ENCODE measurements around the gene AKAP3.

Gene AKAP3

GRCh38 chr12:4648501-4649357 is at the start of gene AKAP3, which contains the start of gene NDUFA9:
AKAP3 (minus strand) TSS chr12:4649051; CDS start chr12:4638196, 10,855 bp downstream.
NDUFA9 (plus strand) TSS chr12:4649114; CDS start chr12:4649127, 13 bp downstream.
- DNase-seq, result peak; percentile 44

DNA sequence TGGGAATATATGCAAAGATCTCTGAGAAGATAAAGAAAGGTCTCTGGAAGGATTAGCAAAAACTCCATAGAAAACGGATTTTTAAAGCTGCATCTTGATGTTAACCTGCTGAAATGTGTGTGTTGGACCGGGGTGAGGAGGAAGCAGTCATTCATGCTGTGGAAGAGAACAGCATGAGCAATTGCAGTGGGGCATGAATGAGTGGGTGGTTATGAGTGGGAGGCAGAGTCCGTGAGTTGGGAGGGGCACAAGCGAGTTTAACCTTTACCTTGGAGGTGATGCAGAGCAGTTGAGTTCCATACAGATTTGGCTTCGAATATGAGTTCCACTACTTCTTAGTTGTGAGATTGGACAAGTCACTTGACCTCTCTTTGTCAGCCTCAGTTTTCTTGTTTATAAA is 41.9 kb upstream of the AKAP3 start:
- no peak for DNase-seq

DNA sequence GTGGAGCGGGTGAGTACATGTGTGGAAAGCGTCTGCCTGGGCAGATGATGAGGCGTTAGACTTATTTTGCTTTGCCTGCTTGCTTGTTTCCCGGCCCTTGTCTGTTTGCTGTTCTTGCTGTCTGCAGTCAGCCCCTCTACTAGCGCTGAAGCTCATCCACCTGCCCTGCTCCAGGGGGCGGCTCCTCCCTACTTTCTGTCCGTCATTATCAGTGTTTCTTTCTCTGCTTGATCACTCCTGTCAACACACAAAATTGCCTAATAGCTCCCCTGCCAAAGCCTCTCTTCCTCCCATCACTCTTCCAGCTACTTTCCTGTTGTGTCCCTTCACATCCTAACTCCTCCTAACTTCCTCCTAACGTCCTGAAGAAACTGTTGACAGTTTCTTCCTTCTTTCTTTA is 36.5 kb upstream of the AKAP3 start:
- DNase-seq, result no peak

DNA sequence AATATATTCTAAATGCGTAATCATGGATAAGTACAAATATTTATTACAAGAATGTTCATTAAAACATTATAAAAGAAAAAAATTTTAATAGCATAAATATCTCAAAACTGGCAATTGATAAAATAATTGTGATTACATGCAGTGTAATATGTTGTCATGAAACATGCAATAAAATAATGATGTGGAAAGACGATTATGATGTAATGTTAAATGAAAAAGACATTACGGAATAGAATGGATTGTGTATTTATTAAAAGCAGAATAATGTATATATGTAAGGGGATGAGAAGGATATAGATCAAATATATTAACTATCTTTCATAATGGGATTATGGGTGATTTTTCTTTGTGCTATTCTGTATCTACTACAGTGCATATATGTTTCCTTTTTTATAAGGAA is 32.9 kb upstream of the AKAP3 start:
- DNase-seq, result no peak

DNA sequence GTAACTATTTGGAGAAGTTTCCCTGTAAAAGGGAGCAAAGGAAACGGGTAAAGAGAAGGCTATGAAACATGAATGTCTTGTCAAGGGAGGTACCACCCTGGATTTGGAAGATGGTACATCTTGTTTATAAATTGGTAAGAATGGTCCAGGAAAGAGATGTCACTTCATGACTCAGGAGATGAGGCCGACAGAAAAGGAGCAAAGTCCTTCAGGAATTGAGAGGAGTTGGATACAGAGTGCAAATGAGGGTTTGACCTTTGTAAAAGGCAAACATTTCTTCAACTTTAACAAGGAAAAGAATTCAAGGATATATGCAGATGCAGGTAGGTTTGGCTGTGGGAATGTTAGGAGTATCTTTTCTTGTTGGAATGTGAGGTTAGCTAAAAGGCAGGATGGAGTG is 30.9 kb upstream of the AKAP3 start:
- DNase-seq, result no peak

DNA sequence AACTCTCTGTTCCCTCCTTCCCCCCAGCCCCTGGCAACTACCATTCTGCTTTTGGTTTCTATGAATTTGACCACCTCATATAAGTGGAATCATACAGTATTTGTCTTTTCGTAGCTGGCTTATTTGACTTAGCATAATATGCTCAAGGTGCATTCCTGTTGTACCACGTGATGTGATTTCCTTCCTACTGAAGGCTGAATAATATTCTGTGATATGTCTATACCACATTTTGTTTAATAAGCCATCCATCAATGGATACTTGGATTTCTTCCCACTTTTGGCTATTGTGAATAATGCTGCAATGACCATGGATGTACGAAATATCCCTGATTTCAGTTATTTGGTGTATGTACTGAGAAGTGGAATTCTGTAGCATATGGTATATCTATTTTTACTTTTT is 16.4 kb upstream of the AKAP3 start:
- DNase-seq, result no peak

- DNase-seq, result peak; percentile 2
Measured at GRCh38 chr12:4663971-4664505, 15.2 kb upstream of the AKAP3 start.

- DNase-seq, result no peak
Measured at GRCh38 chr12:4653691-4654090, 4.8 kb upstream of the AKAP3 start.

DNA sequence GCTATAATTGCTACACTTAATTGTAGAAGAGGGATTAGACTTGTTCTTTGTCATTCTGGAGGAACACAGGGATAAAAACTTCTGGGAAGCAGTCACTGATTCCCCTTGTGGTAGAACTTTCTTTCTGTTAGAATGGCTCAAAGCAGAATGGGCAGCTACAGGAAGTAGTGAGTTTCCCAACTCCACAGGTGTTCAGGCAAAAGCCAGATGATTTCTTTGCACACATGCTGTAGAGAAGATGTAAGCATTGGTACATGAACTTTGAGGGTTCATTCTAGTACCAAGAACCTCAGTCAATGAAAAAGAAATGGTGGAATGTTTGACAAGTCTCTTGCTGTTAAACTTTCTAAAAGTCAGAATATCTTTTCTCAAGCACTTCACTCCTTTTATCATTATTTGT is 4.4 kb upstream of the AKAP3 start:
- DNase-seq, result peak; percentile 17

GRCh38 chr12:4649358-4649661 is 459 bp upstream of the AKAP3 start:
- DNase-seq, result no peak

DNA sequence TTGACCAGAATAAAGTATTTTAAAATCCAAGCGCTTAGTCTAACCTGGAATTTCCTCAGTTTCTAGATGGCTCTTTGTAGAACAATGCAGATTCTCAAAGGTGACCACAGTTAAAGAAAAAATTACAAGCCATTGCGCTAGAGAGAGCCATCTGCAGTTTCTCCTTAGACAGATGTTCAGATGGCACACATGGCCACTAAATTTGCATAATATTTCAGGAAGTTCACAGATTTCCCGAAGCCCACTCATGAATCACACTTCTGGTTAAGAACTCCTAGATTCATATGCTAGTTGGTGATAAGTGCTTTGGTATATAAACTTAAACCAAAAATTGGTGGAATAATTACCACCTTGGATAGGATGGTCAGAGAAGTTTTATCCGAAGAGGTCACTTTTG is 749 bp downstream of the AKAP3 start:
- DNase-seq, result no peak

- no peak for DNase-seq
Measured at GRCh38 chr12:4645023-4645422, 3.8 kb downstream of the AKAP3 start.

DNA sequence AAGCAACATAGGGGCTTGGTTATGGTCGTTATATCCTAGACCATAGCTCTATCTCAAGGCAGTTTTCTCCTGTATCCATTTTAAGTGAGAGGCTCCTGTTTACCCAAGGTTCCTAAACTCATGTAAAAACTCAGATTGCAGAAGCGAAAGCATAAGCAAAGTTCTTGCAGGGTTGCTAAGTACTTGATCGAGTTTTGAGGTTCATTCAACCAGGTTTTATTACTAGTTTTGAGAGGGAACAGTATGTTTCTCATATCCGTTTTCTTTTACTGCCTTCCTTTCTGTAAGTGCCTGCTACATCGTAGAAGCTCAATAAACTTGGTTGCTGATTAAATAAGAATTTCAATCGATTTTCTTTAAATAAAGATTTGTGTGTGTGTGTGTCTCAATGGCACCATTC is 5.1 kb downstream of the AKAP3 start:
- DNase-seq, result no peak

- DNase-seq, result no peak
Measured at GRCh38 chr12:4630262-4630661, 18.6 kb downstream of the AKAP3 start.

- no peak for DNase-seq
Measured at GRCh38 chr12:4628406-4628805, 20.4 kb downstream of the AKAP3 start.

GRCh38 chr12:4626543-4626942 is 22.3 kb downstream of the AKAP3 start:
- DNase-seq, result no peak

DNA sequence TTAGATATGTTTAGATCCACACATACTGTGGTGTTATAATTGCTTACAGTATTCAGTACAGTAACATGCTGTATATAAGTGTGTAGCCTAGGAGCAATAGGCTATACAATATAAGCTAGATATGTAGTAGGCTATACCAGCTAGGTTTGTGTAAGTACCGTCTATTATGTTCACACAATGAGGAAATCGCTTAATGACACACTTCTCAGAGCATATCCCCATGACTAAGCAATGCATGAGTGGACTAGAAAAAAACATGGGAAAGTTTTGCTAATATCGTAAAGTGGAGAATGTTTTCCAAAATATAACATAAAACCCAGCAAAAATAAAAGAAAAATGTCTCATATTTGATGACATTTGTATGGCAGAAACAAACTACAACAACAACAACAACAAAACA is 27.3 kb downstream of the AKAP3 start:
- DNase-seq, result no peak

- DNase-seq, result no peak
Measured at GRCh38 chr12:4615667-4616066, 33.2 kb downstream of the AKAP3 start.

DNA sequence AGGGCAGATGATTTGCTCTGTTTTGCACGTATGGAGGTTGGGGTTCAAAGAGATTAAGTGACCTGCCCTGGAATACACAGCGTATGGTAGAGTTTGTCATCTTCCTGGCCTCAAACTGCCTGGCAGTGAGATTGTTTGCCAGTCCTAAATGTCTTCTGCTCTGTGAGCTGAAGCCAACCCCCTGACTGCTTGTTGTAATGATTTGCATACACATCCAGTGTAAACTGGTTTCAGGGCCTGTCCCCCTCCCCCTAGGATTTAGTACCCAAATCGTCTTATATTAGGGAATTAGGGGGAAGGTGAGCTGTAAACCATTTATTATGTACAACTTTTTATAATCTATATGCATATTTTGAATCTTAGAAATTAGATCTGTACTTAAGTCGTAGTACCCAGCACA is 38.4 kb downstream of the AKAP3 start:
- DNase-seq, result no peak

DNA sequence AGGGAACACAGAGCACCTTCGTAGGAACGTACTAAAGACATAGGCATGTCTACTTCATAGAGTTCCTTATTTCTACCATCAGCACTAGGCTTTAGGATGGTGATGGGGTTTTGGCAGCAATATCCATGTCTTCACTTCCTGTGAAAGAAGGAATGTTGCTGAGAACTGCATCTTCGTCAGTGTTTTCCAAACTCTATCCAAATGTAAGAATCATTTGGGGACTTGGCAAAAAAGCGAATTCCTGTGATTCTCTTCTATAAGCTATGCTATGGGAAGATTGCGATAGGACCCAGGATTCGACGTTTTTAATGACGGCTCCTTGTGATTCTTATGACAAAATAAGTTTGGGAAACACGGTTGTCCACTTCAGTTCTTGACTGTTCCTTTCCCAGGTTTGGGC is 39.8 kb downstream of the AKAP3 start:
- DNase-seq, result no peak

DNA sequence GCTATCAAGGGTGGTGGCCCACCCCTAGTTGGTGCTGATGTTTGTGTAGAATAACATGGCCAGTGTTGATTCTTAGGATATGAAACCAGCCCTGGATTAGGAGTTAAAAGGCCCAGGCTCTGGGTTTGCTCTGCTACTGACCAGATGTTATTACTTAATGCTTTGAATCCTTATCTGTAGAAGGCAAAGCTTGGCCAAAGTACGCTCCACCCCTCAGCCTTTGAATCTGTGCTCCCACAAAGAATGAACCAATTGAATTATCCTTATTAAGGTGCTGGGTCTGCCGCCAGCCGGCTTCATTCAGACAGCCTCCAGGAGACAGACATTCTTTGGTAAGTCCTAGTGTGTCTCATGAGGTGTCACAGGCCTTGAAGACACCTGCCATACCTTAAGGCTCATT is 41.8 kb downstream of the AKAP3 start:
- no peak for DNase-seq

DNA sequence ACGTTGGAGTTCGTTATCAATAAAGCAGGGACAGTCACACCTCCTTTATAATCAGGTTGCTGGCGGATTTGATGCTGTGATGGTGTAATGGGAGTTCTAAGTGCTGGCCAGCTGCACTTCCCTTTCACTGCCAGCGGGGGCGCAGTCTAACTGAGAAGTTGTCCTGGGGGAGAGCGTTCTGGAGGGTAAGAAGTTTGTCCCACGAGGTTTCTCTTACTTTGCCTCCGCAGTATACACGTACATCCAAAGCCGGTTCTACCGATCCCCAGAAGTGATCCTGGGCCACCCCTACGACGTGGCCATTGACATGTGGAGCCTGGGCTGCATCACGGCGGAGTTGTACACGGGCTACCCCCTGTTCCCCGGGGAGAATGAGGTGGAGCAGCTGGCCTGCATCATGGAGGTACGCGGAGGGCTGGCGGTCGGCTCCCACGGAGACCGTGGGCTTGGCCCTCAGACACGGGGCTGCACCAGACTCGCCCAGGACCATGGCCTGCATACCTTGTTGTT is 44.1 kb downstream of the AKAP3 start:
- peak; percentile 63 for DNase-seq

DNA sequence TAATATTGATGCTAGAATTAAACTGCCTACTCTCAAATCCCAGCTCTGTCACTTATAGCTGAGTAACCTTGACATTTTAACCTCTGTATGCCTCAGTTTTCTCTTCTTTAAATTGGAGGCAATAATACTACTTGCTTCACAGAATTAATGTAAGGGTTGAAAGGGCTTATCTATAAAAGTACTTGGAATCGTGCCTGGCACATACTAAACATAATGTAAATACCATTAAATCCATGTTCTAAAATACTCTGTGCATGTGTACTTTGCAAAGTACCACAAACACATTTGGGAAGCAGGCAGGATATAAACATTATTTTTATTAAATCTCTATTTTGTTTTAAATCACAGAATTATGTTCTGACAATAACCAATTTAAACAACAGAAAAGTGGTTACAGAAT is 44.9 kb downstream of the AKAP3 start:
- no peak for DNase-seq

DNA sequence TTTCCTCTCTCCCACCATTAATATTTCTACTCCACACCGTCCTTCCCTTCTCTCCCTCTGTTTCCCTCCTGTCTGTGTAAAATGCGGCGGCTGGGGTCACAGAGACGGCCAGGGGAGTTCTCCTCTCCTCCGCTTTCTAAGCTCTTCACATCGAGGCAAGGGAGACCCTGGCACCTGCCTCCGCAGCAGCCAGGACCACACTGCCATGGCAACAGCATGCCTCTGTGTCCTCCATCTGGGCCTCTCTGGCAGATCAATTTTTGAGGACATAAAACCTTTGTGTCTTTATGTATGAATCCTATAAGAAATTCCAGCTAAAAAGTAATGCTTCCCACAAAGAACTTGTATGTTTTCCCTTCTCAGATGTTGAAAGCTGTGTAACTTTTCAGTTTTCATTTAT is 45.4 kb downstream of the AKAP3 start:
- no peak for DNase-seq

GRCh38 chr12:4595881-4596280 is 53.0 kb downstream of the AKAP3 start:
- no peak for DNase-seq

Measured in GF-D8 (cell line).